ENCODE data around the gene PTPRA.

- TF ChIP-seq POLR2A (IDR thresholded peaks at IDR 0.05; ENCODE audit: low read depth, low read length) = no peak
- no peak for TF ChIP-seq POLR2AphosphoS5 (IDR thresholded peaks at IDR 0.05; ENCODE audit: low read depth, low read length)
Measured at GRCh38 chr20:3039426-3039825, 166.1 kb downstream of the PTPRA start.

Measured in GM12892 (cell line).